Measurements from ENCODE around the gene NARS2.
"Not testable (repeated sequence)": the region's sequence is repeated elsewhere in the genome, so short reads cannot be mapped to it uniquely, and the experiment has no call there.

The NARS2 gene

GRCh38 chr11:78539506-78539905 lies 35.2 kb downstream of the NARS2 start:
- Mint-ChIP-seq H3K36me3 (peaks cover 23% of the 10 kb centered on the region), H3K27me3 (no peaks in the 10 kb centered on the region), H3K9me3 (ENCODE audit: low read depth) (peaks cover 4% of the 10 kb centered on the region), H3K4me1 (ENCODE audit: low read depth) (peaks cover 5% of the 10 kb centered on the region), H3K27ac (no peak overlapping the region), H3K4me3 (no peak overlapping the region)

GRCh38 chr11:78536933-78537332 lies 37.7 kb downstream of the NARS2 start:
- H3K4me3 Mint-ChIP-seq = no peak overlapping the region
- no peak overlapping the region for H3K27ac Mint-ChIP-seq
- H3K9me3 Mint-ChIP-seq (ENCODE audit: low read depth) = no peaks in the 10 kb centered on the region
- H3K27me3 Mint-ChIP-seq = no peaks in the 10 kb centered on the region
- H3K4me1 Mint-ChIP-seq (ENCODE audit: low read depth) = peaks cover 3% of the 10 kb centered on the region
- peaks cover 25% of the 10 kb centered on the region for H3K36me3 Mint-ChIP-seq

- Mint-ChIP-seq H3K27me3 (no peaks in the 10 kb centered on the region), H3K36me3 (peaks cover 23% of the 10 kb centered on the region), H3K27ac (no peak overlapping the region), H3K4me1 (ENCODE audit: low read depth) (peaks cover 2% of the 10 kb centered on the region), H3K4me3 (no peak overlapping the region), H3K9me3 (ENCODE audit: low read depth) (no peaks in the 10 kb centered on the region)
Observed at GRCh38 chr11:78535920-78536319, 38.7 kb downstream of the NARS2 start.

- Mint-ChIP-seq H3K27me3 (no peaks in the 10 kb centered on the region), H3K4me3 (no peak overlapping the region), H3K4me1 (ENCODE audit: low read depth) (peaks cover 2% of the 10 kb centered on the region), H3K36me3 (peaks cover 23% of the 10 kb centered on the region), H3K27ac (no peak overlapping the region), H3K9me3 (ENCODE audit: low read depth) (no peaks in the 10 kb centered on the region)
Observed at GRCh38 chr11:78535027-78535426, 39.6 kb downstream of the NARS2 start.

- H3K27me3 Mint-ChIP-seq = no peaks in the 10 kb centered on the region
- H3K4me1 Mint-ChIP-seq (ENCODE audit: low read depth) = peaks cover 2% of the 10 kb centered on the region
- no peaks in the 10 kb centered on the region for H3K9me3 Mint-ChIP-seq (ENCODE audit: low read depth)
- H3K4me3 Mint-ChIP-seq = no peak overlapping the region
- peaks cover 17% of the 10 kb centered on the region for H3K36me3 Mint-ChIP-seq
- no peak overlapping the region for H3K27ac Mint-ChIP-seq
Observed at GRCh38 chr11:78533399-78533798, 41.3 kb downstream of the NARS2 start.

GRCh38 chr11:78532991-78533390 lies 41.7 kb downstream of the NARS2 start:
- no peak overlapping the region for H3K27ac Mint-ChIP-seq
- peaks cover 2% of the 10 kb centered on the region for H3K4me1 Mint-ChIP-seq (ENCODE audit: low read depth)
- H3K9me3 Mint-ChIP-seq (ENCODE audit: low read depth) = no peaks in the 10 kb centered on the region
- H3K4me3 Mint-ChIP-seq = no peak overlapping the region
- peaks cover 13% of the 10 kb centered on the region for H3K36me3 Mint-ChIP-seq
- H3K27me3 Mint-ChIP-seq = no peaks in the 10 kb centered on the region

- Mint-ChIP-seq H3K4me3 (no peak overlapping the region), H3K9me3 (ENCODE audit: low read depth) (no peaks in the 10 kb centered on the region), H3K36me3 (peaks cover 13% of the 10 kb centered on the region), H3K27ac (no peak overlapping the region), H3K4me1 (ENCODE audit: low read depth) (no peaks in the 10 kb centered on the region), H3K27me3 (no peaks in the 10 kb centered on the region)
Observed at GRCh38 chr11:78526497-78527146, 48.0 kb downstream of the NARS2 start.

GRCh38 chr11:78525720-78526119 lies 48.9 kb downstream of the NARS2 start:
- H3K4me3 Mint-ChIP-seq = no peak overlapping the region
- no peaks in the 10 kb centered on the region for H3K4me1 Mint-ChIP-seq (ENCODE audit: low read depth)
- no peaks in the 10 kb centered on the region for H3K9me3 Mint-ChIP-seq (ENCODE audit: low read depth)
- no peak overlapping the region for H3K27ac Mint-ChIP-seq
- no peaks in the 10 kb centered on the region for H3K27me3 Mint-ChIP-seq
- H3K36me3 Mint-ChIP-seq = peaks cover 13% of the 10 kb centered on the region

GRCh38 chr11:78520230-78520629 lies 54.4 kb downstream of the NARS2 start:
- H3K4me1 Mint-ChIP-seq (ENCODE audit: low read depth) = peaks cover 2% of the 10 kb centered on the region

GRCh38 chr11:78516281-78516680 lies 58.4 kb downstream of the NARS2 start:
- H3K27me3 Mint-ChIP-seq = no peaks in the 10 kb centered on the region
- H3K4me1 Mint-ChIP-seq (ENCODE audit: low read depth) = peaks cover 2% of the 10 kb centered on the region
- H3K36me3 Mint-ChIP-seq = peaks cover 19% of the 10 kb centered on the region
- no peaks in the 10 kb centered on the region for H3K9me3 Mint-ChIP-seq (ENCODE audit: low read depth)
- no peak overlapping the region for H3K27ac Mint-ChIP-seq
- H3K4me3 Mint-ChIP-seq = no peak overlapping the region

More at GRCh38 chr11:78520230-78520629, 54.4 kb downstream of the NARS2 start:
- Mint-ChIP-seq H3K27ac (no peak overlapping the region), H3K27me3 (no peaks in the 10 kb centered on the region), H3K9me3 (ENCODE audit: low read depth) (no peaks in the 10 kb centered on the region), H3K36me3 (peaks cover 15% of the 10 kb centered on the region), H3K4me3 (no peak overlapping the region)

- no peak overlapping the region for H3K4me3 Mint-ChIP-seq
- H3K27ac Mint-ChIP-seq = no peak overlapping the region
- H3K9me3 Mint-ChIP-seq (ENCODE audit: low read depth) = peaks cover 10% of the 10 kb centered on the region
- H3K36me3 Mint-ChIP-seq = peaks cover 26% of the 10 kb centered on the region
- H3K27me3 Mint-ChIP-seq = no peaks in the 10 kb centered on the region
- peaks cover 3% of the 10 kb centered on the region for H3K4me1 Mint-ChIP-seq (ENCODE audit: low read depth)
Observed at GRCh38 chr11:78514922-78515502, 59.7 kb downstream of the NARS2 start.

GRCh38 chr11:78513085-78513484 lies 61.6 kb downstream of the NARS2 start:
- not testable (repeated sequence) for H3K4me1 Mint-ChIP-seq (ENCODE audit: low read depth)
- H3K36me3 Mint-ChIP-seq = peaks cover 28% of the 10 kb centered on the region

GRCh38 chr11:78510597-78510996 lies 64.1 kb downstream of the NARS2 start:
- H3K27ac Mint-ChIP-seq = no peak overlapping the region
- H3K4me3 Mint-ChIP-seq = no peak overlapping the region
- H3K9me3 Mint-ChIP-seq (ENCODE audit: low read depth) = peaks cover 11% of the 10 kb centered on the region
- peaks cover 7% of the 10 kb centered on the region for H3K4me1 Mint-ChIP-seq (ENCODE audit: low read depth)
- peaks cover 31% of the 10 kb centered on the region for H3K36me3 Mint-ChIP-seq
- H3K27me3 Mint-ChIP-seq = no peaks in the 10 kb centered on the region

More at GRCh38 chr11:78513085-78513484, 61.6 kb downstream of the NARS2 start:
- not testable (repeated sequence) for H3K27ac Mint-ChIP-seq, H3K27me3 Mint-ChIP-seq, H3K4me3 Mint-ChIP-seq
- H3K9me3 Mint-ChIP-seq (ENCODE audit: low read depth) = peaks cover 11% of the 10 kb centered on the region

- Mint-ChIP-seq H3K4me3 (no peak overlapping the region), H3K27ac (no peak overlapping the region), H3K36me3 (peaks cover 31% of the 10 kb centered on the region), H3K4me1 (ENCODE audit: low read depth) (peaks cover 12% of the 10 kb centered on the region), H3K27me3 (no peaks in the 10 kb centered on the region), H3K9me3 (ENCODE audit: low read depth) (peaks cover 11% of the 10 kb centered on the region)
Observed at GRCh38 chr11:78510025-78510596, 64.6 kb downstream of the NARS2 start.

GRCh38 chr11:78504708-78505107 lies 70.0 kb downstream of the NARS2 start:
- Mint-ChIP-seq H3K27ac (no peak overlapping the region), H3K4me1 (ENCODE audit: low read depth) (peaks cover 25% of the 10 kb centered on the region), H3K9me3 (ENCODE audit: low read depth) (no peaks in the 10 kb centered on the region), H3K4me3 (no peak overlapping the region), H3K27me3 (no peaks in the 10 kb centered on the region), H3K36me3 (peaks cover 18% of the 10 kb centered on the region)
